K562 (cell line): ENCODE data around the gene ITGA3. TPM values are rescaled to one million over a fixed set of nuclear protein-coding genes. Genes with fewer than 3 reads are reported as not detected.

Experiments
- ATAC-seq: fragments of 200-7000 bp; cut with Tn5 transposase; 3 replicates; pipeline ENCODE4 v1.9.1; 2020; ENCODE audit warnings: moderate library complexity
- Bru-seq: library from RNA; stranded (reverse); fragments of 400-500 nt; gene quantifications from one replicate; lab custom pipeline; 2021; lab: Mats Ljungman, UMichigan
- BruChase-seq, 2 experiments: library from RNA; stranded (reverse); fragments of 400-500 nt; gene quantifications; one replicate each; lab custom pipeline; 2021; lab: Mats Ljungman, UMichigan
- BruUV-seq: library from RNA; stranded (reverse); fragments of 400-500 nt; replicated peaks from 2 replicates; lab custom pipeline; 2021; lab: Mats Ljungman, UMichigan
- CTCF ChIA-PET: fragments of 300-600 bp; formaldehyde crosslinking; extraction: SDS; loops from one replicate; lab custom pipeline; 2021; ENCODE audit warnings: low intra/inter-chr PET ratio; lab: Yijun Ruan, JAX
- POLR2A ChIA-PET: fragments of 300-600, 350-650 bp; sonication (Branson Sonifier 250); formaldehyde crosslinking; extraction: SDS; loops from one replicate; lab custom pipeline; 2021; ENCODE audit warnings: antibody characterized with exemption, inconsistent platforms; lab: Yijun Ruan, JAX
- DNase-seq, 4 experiments: peaks; one replicate each; pipeline versions ENCODE4 v3.0.0 to v3.0.0-alpha.2; 2011 to 2018; ENCODE audit warnings: low spot score in 3 of 4, mixed read lengths in 3 of 4; ENCODE audit errors: extremely low read depth in 1 of 4
- FAIRE-seq: peaks from 2 replicates; lab custom pipeline; 2011; peaks lifted over from hg19 to GRCh38; lab: Jason Lieb, UNC
- H2AFZ ChIP-seq: 2 replicates; pipeline ENCODE4 v1.6.0; 2011; ENCODE audit warnings: low read depth, low read length, control low read depth, inconsistent platforms
- H3K27ac ChIP-seq: fragments of 200-600 bp; 3 replicates; pipeline ENCODE4 v1.8.0; 2011; ENCODE audit warnings: low read depth, mild to moderate bottlenecking, control low read depth, inconsistent platforms, low read length, moderate library complexity, mixed read lengths; ENCODE audit errors: extremely low read depth
- H3K27me3 ChIP-seq, 2 experiments: fragments of 300-600 bp in 1 of 2; 2 replicates in 1 of 2; 3 replicates in 1 of 2; pipeline versions ENCODE4 v1.6.0 to v1.8.0; 2011; ENCODE audit warnings: inconsistent platforms in 2 of 2, low read length in 2 of 2, mild to moderate bottlenecking in 1 of 2, mixed read lengths in 1 of 2, moderate library complexity in 1 of 2; ENCODE audit not compliant: control insufficient read depth in 2 of 2, insufficient read depth in 2 of 2
- H3K36me3 ChIP-seq: fragments of 300-600 bp; 3 replicates; pipeline ENCODE4 v1.8.0; 2011; ENCODE audit warnings: mild to moderate bottlenecking, low read length, inconsistent platforms; ENCODE audit not compliant: control insufficient read depth, insufficient read depth
- H3K4me1 ChIP-seq, 2 experiments: fragments of 200-600 bp in 1 of 2; replicated peaks in 1 of 2; 2 replicates in 1 of 2; 3 replicates in 1 of 2; pipeline versions ENCODE4 v1.5.1 to v1.8.0; 2011; ENCODE audit warnings: inconsistent platforms in 2 of 2, low read length in 2 of 2, mild to moderate bottlenecking in 1 of 2, mixed read lengths in 1 of 2, moderate library complexity in 1 of 2; ENCODE audit not compliant: control insufficient read depth in 2 of 2, insufficient read depth in 2 of 2
- H3K4me2 ChIP-seq: 2 replicates; pipeline ENCODE4 v1.6.1; 2011; ENCODE audit warnings: low read length, control low read depth, inconsistent platforms, mixed read lengths; ENCODE audit not compliant: insufficient read depth
- H3K4me3 ChIP-seq: fragments of 200-600 bp; sonication (generic), shearing (Covaris generic); 2 replicates; pipeline ENCODE4 v1.5.1; 2016; ENCODE audit warnings: control low read depth, inconsistent platforms
- H3K79me2 ChIP-seq: fragments of 200-600 bp; 3 replicates; pipeline ENCODE4 v1.8.0; 2011; ENCODE audit warnings: low read length, inconsistent platforms; ENCODE audit not compliant: control insufficient read depth, insufficient read depth
- H3K9ac ChIP-seq, 2 experiments: 2 replicates each; pipeline versions ENCODE4 v1.6.0 to v1.6.1; 2011; ENCODE audit warnings: low read depth in 2 of 2, low read length in 2 of 2, control low read depth in 1 of 2, inconsistent platforms in 1 of 2, mild to moderate bottlenecking in 1 of 2, mixed read lengths in 1 of 2; ENCODE audit not compliant: insufficient read depth in 1 of 2
- H3K9me1 ChIP-seq: one replicate; pipeline ENCODE4 v1.6.0; 2011; ENCODE audit warnings: inconsistent platforms, mild to moderate bottlenecking, low read length, moderate library complexity; ENCODE audit not compliant: control insufficient read depth, insufficient read depth
- H3K9me3 ChIP-seq: replicated peaks from 2 replicates; pipeline ENCODE4 v1.5.1; 2011; ENCODE audit warnings: low read depth, low read length, inconsistent platforms; ENCODE audit not compliant: control insufficient read depth, insufficient read depth
- H4K20me1 ChIP-seq: replicated peaks from 2 replicates; pipeline ENCODE4 v1.6.1; 2011; ENCODE audit warnings: low read length, inconsistent platforms, mixed read lengths; ENCODE audit not compliant: control insufficient read depth, insufficient read depth
- HNRNPUL1 ChIP-seq: fragments of 200-400 bp; formaldehyde crosslinking; IDR thresholded peaks from 2 replicates; pipeline ENCODE4 v1.6.1; 2017; ENCODE audit warnings: low read length
- L3MBTL2 ChIP-seq: fragments of 450-650 bp; IDR thresholded peaks from 2 replicates; pipeline ENCODE4 v1.6.1; 2016; ENCODE audit warnings: mild to moderate bottlenecking, moderate library complexity
- THAP12 ChIP-seq: fragments of 250-450 bp; sonication (Bioruptor Pico); IDR thresholded peaks from 2 replicates; pipeline ENCODE4 v1.9.0; 2021; ENCODE audit warnings: mild to moderate bottlenecking, inconsistent platforms
- ZBTB1 ChIP-seq: sonication (generic); formaldehyde crosslinking; IDR thresholded peaks from 2 replicates; pipeline ENCODE4 v1.8.1; 2023; ENCODE audit warnings: missing genetic modification reagents, low read depth, mild to moderate bottlenecking, borderline replicate concordance
- WGBS: fragments of 100-300 bp; shearing (Covaris generic); methylation state at CpG from one replicate; pipeline ENCODE4 v1.1.6; 2016; ENCODE audit warnings: low coverage, mixed read lengths; ENCODE audit not compliant: insufficient coverage; ENCODE audit errors: missing lambda C conversion rate; 5-methylcytosine and 5-hydroxymethylcytosine counted together
- in situ Hi-C: fragments of 300-500 bp; cut with MboI; formaldehyde crosslinking; loops from 4 replicates; pipeline ENCODE4 v1.15.0; 2018; ENCODE audit warnings: inconsistent platforms, mixed read lengths
- intact Hi-C: fragments of 100-400 bp; cut with micrococcal nuclease; formaldehyde crosslinking; loops from 2 replicates; pipeline ENCODE4 v1.14.2; 2022
- long read RNA-seq, 3 experiments: library from polyadenylated mRNA in 2 of 3; library from RNA in 1 of 3; unstranded in 2 of 3; stranded (forward) in 1 of 3; transcript quantifications; one replicate each; pipeline ENCODE4 v2.0.0, GENCODE V29; 2019 to 2022
- polyA minus RNA-seq, 3 experiments: library from RNA; depleted of rRNA, polyadenylated mRNA; stranded (reverse); fragments of >200 nt; gene quantifications; 2 replicates each; pipeline ENCODE4 v1.2.3, GENCODE V29; 2011
- polyA plus RNA-seq, 8 experiments: library from polyadenylated mRNA; depleted of rRNA in 4 of 8; stranded (reverse) in 5 of 8; unstranded in 3 of 8; fragments of >200 nt; fragmentation: Nextera tagmentation in 2 of 8; fragmentation: Illumina TruSeq in 1 of 8; extraction: Ambion mirVana in 2 of 8; extraction: Trizol in 1 of 8; gene quantifications; 2 replicates each; pipeline versions ENCODE4 v1.2.1 to v1.2.3, GENCODE V29; 2011 to 2014; ENCODE audit warnings: inconsistent platforms in 1 of 8, missing spikeins in 1 of 8
- total RNA-seq, 7 experiments: library from RNA; depleted of rRNA in 6 of 7; stranded (reverse); fragments of >200 nt in 6 of 7; fragmentation: Illumina TruSeq in 2 of 7; extraction: Trizol in 2 of 7; gene quantifications; 2 replicates each; pipeline versions ENCODE4 v1.2.1 to v1.2.3, GENCODE V29; 2011 to 2021; ENCODE audit warnings: low replicate concordance in 1 of 7
- TF ChIP-seq, protein P1 (sequence below): fragments of 200-800 bp; sonication (Bioruptor generic); IDR thresholded peaks from 2 replicates; pipeline ENCODE4 v1.6.1; 2017; ENCODE audit warnings: missing genetic modification characterization, missing compliant biosample characterization
- TF ChIP-seq, protein P2 (sequence below): sonication (generic); formaldehyde crosslinking; IDR thresholded peaks from 2 replicates; pipeline ENCODE4 v1.8.0; 2022; ENCODE audit warnings: mild to moderate bottlenecking, missing genetic modification reagents, borderline replicate concordance
- TF ChIP-seq, protein P3 (sequence below), 2 experiments: IDR thresholded peaks; 2 replicates each; pipeline ENCODE4 v1.6.1; 2011; ENCODE audit warnings: borderline replicate concordance in 1 of 2, control low read depth in 1 of 2, low read depth in 1 of 2, low read length in 1 of 2, mild to moderate bottlenecking in 1 of 2, mixed read lengths in 1 of 2, moderate library complexity in 1 of 2; ENCODE audit not compliant: insufficient read depth in 1 of 2, insufficient read length in 1 of 2, poor library complexity in 1 of 2, severe bottlenecking in 1 of 2; ENCODE audit errors: extremely low read depth in 1 of 2

Gene ITGA3
- 0.19 and 1.1 TPM in 2 replicates for total RNA-seq (2011; cell fraction: chromatin; rRNA removed; ENCODE audit: low replicate concordance)
- total RNA-seq (2011; cell fraction: nucleolus; rRNA removed): 1.1 and 4.2 TPM in 2 replicates
- 0.51 and 1.1 TPM in 2 replicates for total RNA-seq (2011; cell fraction: nucleoplasm; rRNA removed)
- total RNA-seq (2014; rRNA removed): 0.05 and 0.20 TPM in 2 replicates
- total RNA-seq (2014; rRNA removed; fragmentation: Illumina TruSeq; extraction: Trizol): 0.10 and 0.33 TPM in 2 replicates
- total RNA-seq (2015; rRNA removed; fragmentation: Illumina TruSeq; extraction: Trizol): 0.11 and 0.14 TPM in 2 replicates
- total RNA-seq (2021): 0.75 and 1.3 TPM in 2 replicates
- 0.15 and 0.16 TPM in 2 replicates for polyA plus RNA-seq (2011; rRNA removed)
- 0.13 and 0.30 TPM in 2 replicates for polyA plus RNA-seq (2011; cell fraction: cytosol; rRNA removed)
- 0.86 and 1.1 TPM in 2 replicates for polyA plus RNA-seq (2011; cell fraction: nucleus; rRNA removed)
- polyA plus RNA-seq (2012): 0.35 and 1.4 TPM in 2 replicates
- polyA plus RNA-seq (2014; fragmentation: Illumina TruSeq; extraction: Trizol): 0.13 and 0.24 TPM in 2 replicates
- not detected for polyA plus RNA-seq (2014; fragmentation: Nextera tagmentation; extraction: Ambion mirVana)
- polyA plus RNA-seq (2014; rRNA removed): 0.03 TPM in 2 replicates
- 1.1 TPM in 1 of 2 replicates, not detected in the other for polyA minus RNA-seq (2011; rRNA and poly(A)+ RNA removed)
- polyA minus RNA-seq (2011; cell fraction: cytosol; rRNA and poly(A)+ RNA removed): 0.19 and 2.6 TPM in 2 replicates
- 0.56 and 0.67 TPM in 2 replicates for polyA minus RNA-seq (2011; cell fraction: nucleus; rRNA and poly(A)+ RNA removed)
- percentile 25 among the genes with signal in this experiment for Bru-seq, nascent RNA
- BruChase-seq, experiment 1, labeled RNA remaining after a 2-hour chase: percentile 27 among the genes with signal in this experiment
- percentile 32 among the genes with signal in this experiment for BruChase-seq, experiment 2, labeled RNA remaining after a 6-hour chase
- long read RNA-seq, experiment 1: 0 reads
- long read RNA-seq, experiment 2: 0 reads
- long read RNA-seq, experiment 3: 0 reads

DNA sequence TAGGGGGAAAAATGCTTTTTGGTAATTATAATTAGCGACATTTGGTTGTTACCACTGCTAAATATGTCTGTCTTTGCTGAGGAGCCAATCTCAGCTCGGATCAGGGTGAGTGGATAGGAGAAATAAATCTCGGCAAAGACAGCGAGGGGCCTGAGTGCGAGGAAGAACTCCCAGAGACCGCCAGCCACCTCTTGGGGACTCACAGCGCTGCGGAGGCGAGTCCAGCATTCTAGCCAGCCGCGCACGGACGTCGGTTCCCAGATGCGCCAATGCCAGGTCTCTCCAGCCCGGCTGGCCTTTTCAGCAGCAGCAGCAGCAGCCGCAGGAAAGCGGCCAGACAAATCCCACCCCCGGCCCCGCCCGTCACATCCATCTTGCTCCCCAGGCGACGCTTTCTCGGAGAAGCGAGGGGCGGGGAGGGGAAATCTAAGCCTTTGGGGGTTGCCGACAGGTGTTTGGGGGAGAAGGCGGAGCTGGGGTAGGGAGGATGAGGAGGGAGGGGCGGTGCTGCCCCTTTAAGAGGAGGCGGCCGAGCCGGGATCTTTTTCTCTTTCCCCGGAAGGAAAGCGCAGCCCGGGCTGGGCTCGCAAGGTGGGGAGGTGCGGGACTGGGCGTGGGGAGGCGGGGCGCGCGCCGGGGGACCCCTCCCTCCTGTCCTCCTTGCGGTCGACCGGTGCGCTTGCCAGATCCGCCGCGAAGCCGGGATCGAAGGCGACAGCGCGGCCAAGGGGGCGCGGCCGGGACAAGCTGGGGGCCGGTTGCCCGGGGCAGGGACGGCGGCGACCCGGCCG is at the start of gene ITGA3:
ITGA3 (plus strand) TSS at position 685 of the 791 bp plus-strand sequence. CDS start 330 bp downstream, outside the sequence.
- CTCF ChIA-PET: interaction anchor here (0.6 to 0.7 kb wide), 2 partner anchors 20 to 28 kb away, joined by 3 read pairs; no protein-coding TSS in a partner anchor
- POLR2A ChIA-PET: interaction anchor here (1.2 kb wide), 1 partner anchor 22 kb away, joined by 3 read pairs; no protein-coding TSS in a partner anchor
- Histone ChIP-seq H3K4me2 (peak within 1 kb of the TSS; percentile 38; the same call in 1 of the 2 replicates), H3K4me1 (peaks cover 18% of the 10 kb centered on the region in 2 experiments), H3K9ac (peak within 1 kb of the TSS in 1 of 2 experiments; percentile 58; a peak in 2 of 4 replicates), H3K4me3 (peak within 1 kb of the TSS; percentile 31), H3K9me1 (no peaks in the 10 kb centered on the region), H3K79me2 (no peaks in the 10 kb centered on the region), H2AFZ (0 out of 2 replicates have a peak within 1 kb of the TSS, but pooled peaks have one; percentile 17), H3K36me3 (no peaks in the 10 kb centered on the region), H3K9me3 (no peaks in the 10 kb centered on the region), H3K27ac (no peak within 1 kb of the TSS), H4K20me1 (no peaks in the 10 kb centered on the region), H3K27me3 (peaks cover 16 to 50% of the 10 kb centered on the region in 2 experiments; a peak in 4 of 5 replicates)
- 3% methylated on average over 33 of the region's 65 CpGs for WGBS
- no TSS peak for BruUV-seq
- ATAC-seq (peak; percentile 66), DNase-seq (peak; percentile 28 to 85 (median 68)), FAIRE-seq (no peak)
- in situ Hi-C loops (no loop called here), intact Hi-C loops (no loop called here)
- TF ChIP-seq ZBTB1 (CRISPR knock-in tag) (0 out of 2 replicates have a peak, but pooled peaks have one; percentile 65), THAP12 (no peak), HNRNPUL1 (no peak), L3MBTL2 (no peak)
- TF ChIP-seq, protein P1, sequence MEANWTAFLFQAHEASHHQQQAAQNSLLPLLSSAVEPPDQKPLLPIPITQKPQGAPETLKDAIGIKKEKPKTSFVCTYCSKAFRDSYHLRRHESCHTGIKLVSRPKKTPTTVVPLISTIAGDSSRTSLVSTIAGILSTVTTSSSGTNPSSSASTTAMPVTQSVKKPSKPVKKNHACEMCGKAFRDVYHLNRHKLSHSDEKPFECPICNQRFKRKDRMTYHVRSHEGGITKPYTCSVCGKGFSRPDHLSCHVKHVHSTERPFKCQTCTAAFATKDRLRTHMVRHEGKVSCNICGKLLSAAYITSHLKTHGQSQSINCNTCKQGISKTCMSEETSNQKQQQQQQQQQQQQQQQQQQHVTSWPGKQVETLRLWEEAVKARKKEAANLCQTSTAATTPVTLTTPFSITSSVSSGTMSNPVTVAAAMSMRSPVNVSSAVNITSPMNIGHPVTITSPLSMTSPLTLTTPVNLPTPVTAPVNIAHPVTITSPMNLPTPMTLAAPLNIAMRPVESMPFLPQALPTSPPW (CRISPR knock-in tag): peak; percentile 78
- TF ChIP-seq, protein P2, sequence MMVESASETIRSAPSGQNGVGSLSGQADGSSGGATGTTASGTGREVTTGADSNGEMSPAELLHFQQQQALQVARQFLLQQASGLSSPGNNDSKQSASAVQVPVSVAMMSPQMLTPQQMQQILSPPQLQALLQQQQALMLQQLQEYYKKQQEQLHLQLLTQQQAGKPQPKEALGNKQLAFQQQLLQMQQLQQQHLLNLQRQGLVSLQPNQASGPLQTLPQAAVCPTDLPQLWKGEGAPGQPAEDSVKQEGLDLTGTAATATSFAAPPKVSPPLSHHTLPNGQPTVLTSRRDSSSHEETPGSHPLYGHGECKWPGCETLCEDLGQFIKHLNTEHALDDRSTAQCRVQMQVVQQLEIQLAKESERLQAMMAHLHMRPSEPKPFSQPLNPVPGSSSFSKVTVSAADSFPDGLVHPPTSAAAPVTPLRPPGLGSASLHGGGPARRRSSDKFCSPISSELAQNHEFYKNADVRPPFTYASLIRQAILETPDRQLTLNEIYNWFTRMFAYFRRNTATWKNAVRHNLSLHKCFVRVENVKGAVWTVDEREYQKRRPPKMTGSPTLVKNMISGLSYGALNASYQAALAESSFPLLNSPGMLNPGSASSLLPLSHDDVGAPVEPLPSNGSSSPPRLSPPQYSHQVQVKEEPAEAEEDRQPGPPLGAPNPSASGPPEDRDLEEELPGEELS (CRISPR knock-in tag): no peak
- TF ChIP-seq, protein P3, sequence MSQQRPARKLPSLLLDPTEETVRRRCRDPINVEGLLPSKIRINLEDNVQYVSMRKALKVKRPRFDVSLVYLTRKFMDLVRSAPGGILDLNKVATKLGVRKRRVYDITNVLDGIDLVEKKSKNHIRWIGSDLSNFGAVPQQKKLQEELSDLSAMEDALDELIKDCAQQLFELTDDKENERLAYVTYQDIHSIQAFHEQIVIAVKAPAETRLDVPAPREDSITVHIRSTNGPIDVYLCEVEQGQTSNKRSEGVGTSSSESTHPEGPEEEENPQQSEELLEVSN (IDR thresholded peaks at IDR 0.05; ENCODE audit: borderline replicate concordance in 1 of 2, extremely low read depth in 1 of 2, insufficient read depth in 1 of 2, insufficient read length in 1 of 2, low read depth in 1 of 2, low read length in 1 of 2, poor library complexity in 1 of 2, severe bottlenecking in 1 of 2): peak in 1 of 2 experiments; percentile 17
